B cell (primary cell): Measurements from ENCODE around the gene SLC37A1. TPM values are rescaled to one million over a fixed set of nuclear protein-coding genes. Genes with fewer than 3 reads are reported as not detected.

Experiments
- ATAC-seq: fragments of 200-7000 bp; cut with Tn5 transposase; one replicate; pipeline ENCODE4 v1.10.0; 2021; ENCODE audit warnings: low read depth, mild to moderate bottlenecking, moderate number of reproducible peaks, moderate library complexity
- CTCF ChIA-PET: fragments of 350-600 bp; sonication (Branson Sonifier 250); formaldehyde crosslinking; loops from one replicate; lab custom pipeline; 2021; ENCODE audit warnings: antibody characterized with exemption, inconsistent platforms; lab: Charles Lee
- POLR2A ChIA-PET: fragments of 350-600 bp; sonication (Branson Sonifier 250); formaldehyde crosslinking; loops from one replicate; lab custom pipeline; 2021; ENCODE audit warnings: antibody characterized with exemption; lab: Charles Lee
- DNase-seq: peaks from one replicate; pipeline ENCODE4 v3.0.0; 2013
- H2AFZ ChIP-seq: 2 replicates; pipeline ENCODE4 v1.6.1; 2012; ENCODE audit warnings: mild to moderate bottlenecking, low read depth, low read length; ENCODE audit not compliant: insufficient read depth, poor library complexity, severe bottlenecking
- H3K27ac ChIP-seq, 2 donors: 1 replicate in 1 of 2; 2 replicates in 1 of 2; pipeline ENCODE4 v1.5.1; 2012 to 2013; ENCODE audit warnings: low read length in 2 of 2, mild to moderate bottlenecking in 2 of 2, moderate library complexity in 1 of 2
- H3K27me3 ChIP-seq, 4 experiments: fragments of 200-600 bp in 1 of 4; sonication (generic) in 1 of 4; replicated peaks in 1 of 4; 1 replicate in 2 of 4; 2 replicates in 2 of 4; pipeline versions ENCODE4 v1.6.1 to v1.7.0; 2013 to 2016; ENCODE audit warnings: low read length in 3 of 4, mild to moderate bottlenecking in 2 of 4, mixed read lengths in 1 of 4, moderate library complexity in 1 of 4; ENCODE audit not compliant: insufficient read depth in 4 of 4, control insufficient read depth in 3 of 4; ENCODE audit errors: control extremely low read depth in 1 of 4
- H3K36me3 ChIP-seq, 2 experiments: replicated peaks in 1 of 2; 1 replicate in 1 of 2; 2 replicates in 1 of 2; pipeline versions ENCODE4 v1.6.1 to v1.7.1; 2013; ENCODE audit warnings: low read length in 1 of 2; ENCODE audit not compliant: insufficient read depth in 2 of 2, control insufficient read depth in 1 of 2; ENCODE audit errors: control extremely low read depth in 1 of 2, extremely low read depth in 1 of 2
- H3K4me1 ChIP-seq, 2 donors: fragments of 200-600 bp in 1 of 2; sonication (generic) in 1 of 2; 1 replicate in 1 of 2; 2 replicates in 1 of 2; pipeline versions ENCODE4 v1.5.1 to v1.6.1; 2013 to 2017; ENCODE audit warnings: low read length in 2 of 2; ENCODE audit not compliant: control insufficient read depth in 2 of 2, insufficient read depth in 2 of 2
- H3K4me2 ChIP-seq: replicated peaks from 2 replicates; pipeline ENCODE3; 2012; ENCODE audit warnings: mild to moderate bottlenecking, low read depth, low read length; ENCODE audit not compliant: poor library complexity, severe bottlenecking
- H3K4me3 ChIP-seq, 5 experiments: fragments of 200-600 bp in 1 of 5; sonication (generic) in 1 of 5; 1 replicate in 3 of 5; 2 replicates in 2 of 5; pipeline versions ENCODE4 v1.5.1 to v1.7.0; 2011 to 2016; ENCODE audit warnings: low read length in 4 of 5, mild to moderate bottlenecking in 4 of 5, low read depth in 2 of 5, control low read depth in 1 of 5, moderate library complexity in 1 of 5; ENCODE audit not compliant: insufficient read depth in 1 of 5; ENCODE audit errors: control extremely low read depth in 1 of 5, extremely low read depth in 1 of 5
- H3K79me2 ChIP-seq: fragments of 200-600 bp; sonication (generic); one replicate; pipeline ENCODE4 v1.6.0; 2016; ENCODE audit warnings: low read length; ENCODE audit not compliant: control insufficient read depth, insufficient read depth
- H3K9ac ChIP-seq: fragments of 200-600 bp; sonication (generic); 2 replicates; pipeline ENCODE4 v1.6.1; 2017; ENCODE audit warnings: mild to moderate bottlenecking, low read length, moderate library complexity
- H3K9me3 ChIP-seq, 3 donors: one replicate each; pipeline versions ENCODE4 v1.6.1 to v1.7.1; 2013; ENCODE audit warnings: low read length in 2 of 3; ENCODE audit not compliant: control insufficient read depth in 2 of 3, insufficient read depth in 1 of 3; ENCODE audit errors: control extremely low read depth in 1 of 3
- H4K20me1 ChIP-seq: 2 replicates; pipeline ENCODE4 v1.6.0; 2012; ENCODE audit warnings: mild to moderate bottlenecking, low read length; ENCODE audit not compliant: insufficient read depth, control insufficient read depth, poor library complexity, severe bottlenecking
- H3K27ac Mint-ChIP-seq: one replicate; pipeline ENCODE4 v1.8.0; 2021; ENCODE audit warnings: mixed read lengths
- H3K27me3 Mint-ChIP-seq: one replicate; pipeline ENCODE4 v1.8.0; 2021; ENCODE audit warnings: mixed read lengths
- H3K4me1 Mint-ChIP-seq: one replicate; pipeline ENCODE4 v1.8.0; 2021; ENCODE audit warnings: mixed read lengths
- H3K4me3 Mint-ChIP-seq: one replicate; pipeline ENCODE4 v1.8.0; 2021; ENCODE audit warnings: mixed read lengths
- H3K9me3 Mint-ChIP-seq: one replicate; pipeline ENCODE4 v1.8.0; 2022; ENCODE audit warnings: mixed read lengths; ENCODE audit not compliant: insufficient read depth
- CTCF ChIP-seq: fragments of 200-600 bp; IDR thresholded peaks from one replicate; pipeline ENCODE4 v1.8.0; 2022; ENCODE audit warnings: antibody characterized with exemption, mild to moderate bottlenecking
- EZH2 ChIP-seq: IDR thresholded peaks from 2 replicates; pipeline ENCODE4 v1.6.1; 2012; ENCODE audit warnings: borderline replicate concordance, low read depth, mild to moderate bottlenecking, moderate library complexity, low read length; ENCODE audit not compliant: insufficient read depth, poor library complexity, severe bottlenecking
- WGBS: methylation state at CpG from one replicate; pipeline ENCODE4 v1.1.5; 2013; ENCODE audit warnings: missing lambda C conversion rate; ENCODE audit not compliant: insufficient coverage; 5-methylcytosine and 5-hydroxymethylcytosine counted together
- intact Hi-C: fragments of 100-400 bp; cut with micrococcal nuclease; formaldehyde crosslinking; loops from one replicate; pipeline ENCODE4 v1.10.0; 2022
- polyA plus RNA-seq: library from polyadenylated mRNA; depleted of rRNA; stranded (reverse); fragments of >200 nt; gene quantifications from 2 replicates; pipeline ENCODE4 v1.2.3, GENCODE V29; 2012
- total RNA-seq, 2 donors: library from RNA; stranded (reverse); fragments of 120-200 nt in 1 of 2; gene quantifications; 1 replicate in 1 of 2; 2 replicates in 1 of 2; pipeline versions ENCODE4 v1.2.3 to v1.2.4, GENCODE V29; 2013 to 2022

SLC37A1 gene
- total and polyA plus RNA-seq, 2 donors (not counting 1 experiment from before 2014, with no cell fraction given), result 38.1 to 60.2 TPM

GRCh38 chr21:42595283-42596187 lies 81.9 kb downstream of the SLC37A1 start:
- H3K27ac ChIP-seq, result no peak overlapping the region
- H3K9me3 Mint-ChIP-seq, result no peaks in the 10 kb centered on the region

More at GRCh38 chr21:42595283-42596187, 81.9 kb downstream of the SLC37A1 start:
- 93% methylated on average over 21 of the region's 25 CpGs for WGBS
- Histone ChIP-seq H4K20me1 (no peaks in the 10 kb centered on the region), H2AFZ (no peak overlapping the region), H3K79me2 (no peaks in the 10 kb centered on the region), H3K36me3 (no peaks in the 10 kb centered on the region), H3K9me3 (no peaks in the 10 kb centered on the region), H3K4me1 (peaks cover 8 to 15% of the 10 kb centered on the region in 2 donors), H3K27me3 (peaks cover 0 to 12% (median 0%) of the 10 kb centered on the region in 4 experiments), H3K4me3 (no peak overlapping the region), H3K9ac (no peak overlapping the region), H3K4me2 (no peak overlapping the region)
- Mint-ChIP-seq H3K27me3 (peaks cover 30% of the 10 kb centered on the region), H3K27ac (no peak overlapping the region), H3K4me1 (peaks cover 14% of the 10 kb centered on the region), H3K4me3 (no peak overlapping the region)
- CTCF ChIA-PET, result interaction anchor here (1.3 kb wide), 1 partner anchor 222 kb away, joined by 8 read pairs; no protein-coding TSS in a partner anchor
- TF ChIP-seq CTCF, result no peak
- no peak for TF ChIP-seq EZH2
- intact Hi-C loops, result loop anchor here (10.0 kb wide), 2 partner anchors 59 to 329 kb away; partner anchors contain the start of genes ERVH48-1 and PDE9A
- DNase-seq, result no peak
- POLR2A ChIA-PET, result no interaction called here
- ATAC-seq, result no peak
